SJSA1 (cell line): ENCODE data around the gene LZTS2. TPM values are rescaled to one million over a fixed set of nuclear protein-coding genes. Genes with fewer than 3 reads are reported as not detected.
"Not testable (repeated sequence)": the region's sequence is repeated elsewhere in the genome, so short reads cannot be mapped to it uniquely, and the experiment has no call there.

ENCODE experiments used
- DNase-seq, 2 experiments: peaks; one replicate each; pipeline ENCODE4 v3.0.0-alpha.2; 2015 to 2020; ENCODE audit warnings: low spot score in 2 of 2, low read depth in 1 of 2
- H3K27ac ChIP-seq: fragments of 250-450 bp; sonication (Bioruptor Pico); 2 replicates; pipeline ENCODE4 v1.5.1; 2020; ENCODE audit warnings: mild to moderate bottlenecking, moderate library complexity
- H3K27me3 ChIP-seq: fragments of 250-450 bp; sonication (Bioruptor Pico); replicated peaks from 2 replicates; pipeline ENCODE4 v1.5.1; 2020; ENCODE audit warnings: mild to moderate bottlenecking, moderate library complexity
- H3K36me3 ChIP-seq: fragments of 250-450 bp; sonication (Bioruptor Pico); 2 replicates; pipeline ENCODE4 v1.5.1; 2020; ENCODE audit warnings: mild to moderate bottlenecking
- H3K4me1 ChIP-seq: fragments of 250-450 bp; sonication (Bioruptor Pico); replicated peaks from 2 replicates; pipeline ENCODE4 v1.6.1; 2021; ENCODE audit warnings: mild to moderate bottlenecking
- H3K4me3 ChIP-seq: fragments of 250-450 bp; sonication (Bioruptor Pico); 2 replicates; pipeline ENCODE4 v1.5.1; 2020; ENCODE audit warnings: mild to moderate bottlenecking
- H3K9me3 ChIP-seq: fragments of 250-450 bp; sonication (Bioruptor Pico); replicated peaks from 2 replicates; pipeline ENCODE4 v1.5.1; 2020; ENCODE audit warnings: mild to moderate bottlenecking
- total RNA-seq: library from RNA; depleted of rRNA; stranded (reverse); fragments of >200 nt; shearing (Covaris generic); gene quantifications from 2 replicates; pipeline ENCODE4 v1.2.3, GENCODE V29; 2014

LZTS2 gene
- total RNA-seq, 1 experiment from 2014 or later, result 70.0 TPM

DNA sequence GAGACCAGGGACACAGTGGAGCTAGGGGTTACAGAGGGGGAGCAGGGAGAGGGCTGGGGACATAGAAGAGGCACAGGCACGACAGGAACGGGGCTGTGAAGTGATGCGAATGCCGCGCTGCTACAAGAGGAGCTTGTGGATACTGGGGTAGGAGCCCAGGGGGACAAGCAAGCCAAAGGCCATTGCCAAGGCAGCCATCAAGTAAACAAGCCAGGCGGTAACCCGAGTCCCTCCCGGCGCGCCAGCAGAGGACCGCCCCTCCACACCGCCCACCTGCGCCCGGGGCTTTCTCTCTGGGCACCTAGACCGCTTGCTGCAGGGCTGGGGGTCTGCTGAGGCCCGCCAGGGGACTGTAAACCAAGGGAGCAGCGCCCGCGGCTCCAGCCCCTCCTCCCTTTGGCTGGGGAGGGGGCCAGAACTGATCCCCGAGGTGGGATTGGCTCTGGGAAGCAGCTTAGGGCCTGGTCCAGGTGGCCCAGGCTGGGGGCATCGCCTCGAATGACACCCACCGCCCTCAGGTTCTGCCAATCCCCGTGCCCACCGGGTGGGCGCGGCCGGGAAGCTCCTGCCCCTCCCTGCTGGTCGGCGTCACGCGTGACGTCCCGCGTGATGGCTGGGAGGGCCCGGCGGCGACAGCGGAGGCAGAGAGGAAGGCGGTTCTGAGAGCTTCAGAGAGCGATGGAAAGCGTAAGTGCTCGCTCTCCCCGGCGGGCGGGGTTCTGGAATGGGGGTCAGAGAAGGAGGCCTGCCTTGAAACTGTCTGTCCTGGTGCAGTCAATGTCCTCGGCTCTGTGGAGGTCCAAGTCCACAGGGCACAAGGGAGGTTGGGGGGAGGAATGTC is 32.4 kb downstream of the LZTS2 start:
- H3K9me3 ChIP-seq, result no peaks in the 10 kb centered on the region
- peak in 1 of 2 experiments; percentile 74 for DNase-seq

DNA sequence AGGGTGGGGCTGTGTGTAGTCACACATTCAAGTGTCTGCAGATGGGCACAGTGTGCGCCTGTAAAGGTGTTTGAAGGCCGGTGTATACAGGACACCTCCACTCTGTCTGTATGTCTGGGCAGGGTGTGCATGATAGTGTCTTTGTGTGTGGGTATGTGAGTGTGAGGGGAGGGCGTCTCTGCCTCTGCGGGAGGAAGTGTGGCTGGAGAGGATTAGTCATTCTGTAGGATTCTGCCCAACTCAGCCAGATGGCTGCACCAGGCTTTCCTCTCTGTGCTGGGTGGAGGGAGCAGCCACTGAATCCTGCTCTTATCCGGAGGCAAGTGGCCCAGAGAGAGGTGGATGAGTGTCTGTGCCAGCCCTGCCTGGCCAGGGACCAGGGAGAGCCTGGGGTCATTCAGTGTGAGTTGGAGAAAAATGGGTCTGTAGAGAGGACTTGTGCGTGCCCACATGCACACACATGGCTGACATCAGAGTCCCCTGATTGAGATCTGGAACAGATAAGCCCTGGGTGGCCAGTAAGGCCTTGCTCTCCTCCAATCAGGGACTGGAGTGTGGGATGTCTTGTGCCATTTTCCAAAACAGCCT is 33.1 kb downstream of the LZTS2 start:
- H3K36me3 ChIP-seq, result peaks cover 31% of the 10 kb centered on the region
- H3K4me1 ChIP-seq, result peaks cover 34% of the 10 kb centered on the region
- no peaks in the 10 kb centered on the region for H3K9me3 ChIP-seq
- H3K4me3 ChIP-seq, result peak overlapping the region; percentile 51
- peak overlapping the region; percentile 87 for H3K27ac ChIP-seq
- H3K27me3 ChIP-seq, result no peaks in the 10 kb centered on the region
- DNase-seq, result peak; percentile 89 to 92

More for the DNA sequence above, 32.4 kb downstream of the LZTS2 start:
- Histone ChIP-seq H3K4me3 (peak overlapping the region; percentile 51), H3K27me3 (no peaks in the 10 kb centered on the region), H3K4me1 (peaks cover 34% of the 10 kb centered on the region), H3K27ac (peak overlapping the region; percentile 87), H3K36me3 (peaks cover 24% of the 10 kb centered on the region)

DNA sequence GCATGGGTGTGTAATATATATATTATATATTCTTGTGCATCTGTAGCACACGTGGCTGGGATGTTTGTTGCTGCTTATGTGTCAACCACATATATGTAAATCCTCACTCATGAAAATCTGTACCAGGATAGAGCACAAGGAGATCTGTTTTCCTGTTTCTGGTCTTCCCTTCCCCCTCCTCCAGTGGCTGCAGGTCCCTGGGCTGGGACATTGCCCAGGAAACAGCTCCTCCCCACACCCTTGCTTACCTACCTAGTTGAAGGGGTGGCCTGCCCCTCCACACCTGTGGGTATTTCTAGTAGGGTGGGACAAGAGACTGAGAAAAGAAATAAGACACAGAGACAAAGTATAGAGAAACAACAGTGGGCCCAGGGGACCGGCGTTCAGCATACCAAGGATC is 33.7 kb downstream of the LZTS2 start:
- H3K36me3 ChIP-seq, result peaks cover 37% of the 10 kb centered on the region
- no peaks in the 10 kb centered on the region for H3K9me3 ChIP-seq
- peak overlapping the region; percentile 51 for H3K4me3 ChIP-seq
- no peaks in the 10 kb centered on the region for H3K27me3 ChIP-seq
- DNase-seq, result no peak
- peak overlapping the region; percentile 87 for H3K27ac ChIP-seq
- H3K4me1 ChIP-seq, result peaks cover 34% of the 10 kb centered on the region

DNA sequence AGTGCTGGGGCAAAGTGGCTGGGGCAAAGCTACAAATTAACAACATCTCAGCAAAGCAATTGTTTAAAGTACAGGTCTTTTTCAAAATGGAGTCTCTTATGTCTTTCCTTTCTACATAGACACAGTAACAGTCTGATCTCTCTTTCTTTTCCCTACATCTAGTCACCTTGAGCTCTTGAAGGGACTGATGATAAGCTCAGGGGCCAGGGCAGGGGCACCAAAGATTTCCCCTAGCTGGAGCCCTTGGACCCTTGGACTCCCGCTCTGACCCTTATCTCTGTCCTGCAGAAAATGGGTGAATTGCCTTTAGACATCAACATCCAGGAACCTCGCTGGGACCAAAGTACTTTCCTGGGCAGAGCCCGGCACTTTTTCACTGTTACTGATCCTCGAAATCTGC is 34.8 kb downstream of the LZTS2 start:
- not testable (repeated sequence) for DNase-seq, H3K27ac ChIP-seq, H3K27me3 ChIP-seq, H3K9me3 ChIP-seq, H3K4me3 ChIP-seq
- peaks cover 45% of the 10 kb centered on the region for H3K36me3 ChIP-seq
- peaks cover 33% of the 10 kb centered on the region for H3K4me1 ChIP-seq

DNA sequence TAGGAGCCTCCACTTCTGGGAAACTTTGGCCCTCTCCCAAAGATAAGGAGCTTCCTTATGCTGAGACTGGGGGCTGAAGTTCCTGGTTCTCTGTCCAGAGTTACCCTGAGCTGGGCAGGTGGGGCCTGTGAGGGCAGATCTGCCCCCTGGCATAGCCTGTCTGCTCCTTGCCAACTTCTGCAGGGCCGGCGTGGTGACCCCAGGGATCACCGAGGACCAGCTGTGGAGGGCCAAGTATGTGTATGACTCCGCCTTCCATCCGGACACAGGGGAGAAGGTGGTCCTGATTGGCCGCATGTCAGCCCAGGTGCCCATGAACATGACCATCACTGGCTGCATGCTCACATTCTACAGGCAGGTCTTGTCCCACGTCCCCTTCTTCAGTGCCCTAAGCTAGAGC is 35.7 kb downstream of the LZTS2 start:
- H3K27ac ChIP-seq, result no peak overlapping the region
- no peaks in the 10 kb centered on the region for H3K27me3 ChIP-seq
- peaks cover 29% of the 10 kb centered on the region for H3K4me1 ChIP-seq
- no peaks in the 10 kb centered on the region for H3K9me3 ChIP-seq
- peaks cover 51% of the 10 kb centered on the region for H3K36me3 ChIP-seq
- no peak for DNase-seq
- H3K4me3 ChIP-seq, result no peak overlapping the region

DNA sequence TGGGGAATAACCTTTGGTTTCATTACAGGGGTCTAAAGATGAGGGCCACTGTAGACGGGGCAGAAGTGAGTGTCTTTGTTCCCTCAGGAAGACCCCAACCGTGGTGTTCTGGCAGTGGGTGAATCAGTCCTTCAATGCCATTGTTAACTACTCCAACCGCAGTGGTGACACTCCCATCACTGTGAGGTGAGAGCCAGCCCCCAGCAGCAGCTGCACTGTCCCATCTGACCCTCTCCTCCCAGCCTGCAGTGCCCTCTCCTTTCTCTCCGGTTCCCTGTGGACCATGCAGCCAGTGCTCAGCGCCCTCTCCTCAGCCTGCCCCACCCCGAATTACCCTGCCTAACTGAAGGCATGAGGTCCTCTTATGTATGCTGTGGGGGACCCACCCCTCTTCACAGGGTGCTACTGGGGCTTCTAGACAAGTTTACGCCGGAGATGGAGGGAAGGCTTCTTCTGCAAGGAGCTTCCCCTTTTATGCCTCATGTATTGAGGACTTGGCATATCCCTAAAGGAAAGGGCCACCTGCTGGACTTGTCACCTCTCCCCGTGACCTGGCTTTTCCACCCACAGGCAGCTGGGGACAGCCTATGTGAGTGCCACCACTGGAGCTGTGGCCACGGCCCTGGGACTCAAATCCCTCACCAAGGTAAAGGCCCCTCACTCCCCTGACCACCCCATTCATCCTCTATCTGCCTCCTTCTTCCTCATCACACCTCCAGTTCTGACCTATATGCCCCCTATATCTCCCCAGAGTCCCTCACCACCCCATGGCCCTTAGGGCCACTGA is 36.5 kb downstream of the LZTS2 start:
- H3K27ac ChIP-seq, result no peak overlapping the region

DNA sequence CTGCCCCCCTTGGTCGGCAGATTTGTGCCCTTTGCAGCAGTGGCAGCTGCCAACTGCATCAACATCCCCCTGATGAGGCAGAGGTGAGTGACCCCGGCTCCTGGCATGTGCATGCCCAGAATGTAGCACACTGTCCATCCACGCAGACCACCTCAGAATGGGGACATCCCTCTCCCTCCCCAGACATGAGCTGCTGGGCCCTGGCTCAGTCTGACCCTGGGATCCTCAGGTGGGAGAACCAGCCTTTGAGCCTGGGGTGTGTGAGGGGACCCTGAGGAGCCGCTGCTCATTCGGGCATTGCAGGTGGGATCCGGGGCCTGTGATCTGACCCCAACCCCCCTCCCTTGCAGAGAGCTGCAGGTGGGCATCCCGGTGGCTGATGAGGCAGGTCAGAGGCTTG is 37.1 kb downstream of the LZTS2 start:
- Histone ChIP-seq H3K36me3 (peaks cover 51% of the 10 kb centered on the region), H3K27ac (no peak overlapping the region), H3K27me3 (no peaks in the 10 kb centered on the region), H3K4me3 (no peak overlapping the region), H3K4me1 (peaks cover 23% of the 10 kb centered on the region), H3K9me3 (no peaks in the 10 kb centered on the region)
- no peak for DNase-seq

More for the DNA sequence above, 36.5 kb downstream of the LZTS2 start:
- Histone ChIP-seq H3K27me3 (no peaks in the 10 kb centered on the region), H3K9me3 (no peaks in the 10 kb centered on the region), H3K4me3 (no peak overlapping the region), H3K36me3 (peaks cover 51% of the 10 kb centered on the region), H3K4me1 (peaks cover 28% of the 10 kb centered on the region)
- DNase-seq, result no peak

DNA sequence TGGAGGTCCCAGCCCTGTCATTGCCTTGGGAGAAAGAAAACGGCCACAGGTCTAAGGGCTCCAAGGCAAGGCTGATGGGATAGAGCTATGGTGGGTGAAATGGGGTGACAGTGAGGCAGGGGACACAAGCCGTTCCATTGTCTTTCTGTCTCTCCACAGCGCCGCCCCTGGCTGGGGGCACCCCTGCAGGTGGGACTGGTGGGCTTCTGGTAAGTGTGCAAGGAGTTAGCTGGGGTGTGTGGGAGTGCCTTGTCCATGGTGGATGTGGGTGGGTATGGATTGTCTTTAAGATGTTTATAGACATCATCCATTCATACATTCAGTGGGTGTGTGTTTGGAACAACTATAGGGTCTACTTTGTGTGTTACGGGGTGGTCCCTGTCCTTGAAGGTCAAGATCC is 38.9 kb downstream of the LZTS2 start:
- peaks cover 16% of the 10 kb centered on the region for H3K4me1 ChIP-seq
- H3K27ac ChIP-seq, result no peak overlapping the region
- no peaks in the 10 kb centered on the region for H3K27me3 ChIP-seq
- DNase-seq, result no peak
- H3K9me3 ChIP-seq, result no peaks in the 10 kb centered on the region
- H3K36me3 ChIP-seq, result peaks cover 51% of the 10 kb centered on the region
- H3K4me3 ChIP-seq, result no peak overlapping the region

DNA sequence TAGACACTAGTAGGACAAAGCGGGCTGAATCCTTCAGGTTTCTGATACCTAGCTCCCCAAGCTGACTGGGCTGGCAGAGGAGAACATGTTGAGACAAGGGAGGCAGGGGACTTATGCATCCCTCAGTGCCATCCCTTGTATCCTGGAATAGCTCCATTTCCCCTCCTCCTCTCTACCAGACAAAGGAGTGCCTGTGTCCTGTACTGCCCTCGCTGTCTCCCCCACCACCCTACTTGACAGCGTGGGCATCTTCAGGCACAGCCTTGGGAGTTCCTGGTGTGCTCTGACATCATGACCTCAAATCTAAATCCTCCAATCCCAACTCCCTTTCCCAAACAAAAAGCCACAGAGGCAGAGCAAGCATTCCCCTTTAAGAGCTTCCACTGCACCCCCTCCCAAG is 40.5 kb downstream of the LZTS2 start:
- Histone ChIP-seq H3K27me3 (no peaks in the 10 kb centered on the region), H3K4me3 (no peak overlapping the region), H3K27ac (no peak overlapping the region), H3K4me1 (peaks cover 17% of the 10 kb centered on the region), H3K36me3 (peaks cover 46% of the 10 kb centered on the region), H3K9me3 (no peaks in the 10 kb centered on the region)
- no peak for DNase-seq

DNA sequence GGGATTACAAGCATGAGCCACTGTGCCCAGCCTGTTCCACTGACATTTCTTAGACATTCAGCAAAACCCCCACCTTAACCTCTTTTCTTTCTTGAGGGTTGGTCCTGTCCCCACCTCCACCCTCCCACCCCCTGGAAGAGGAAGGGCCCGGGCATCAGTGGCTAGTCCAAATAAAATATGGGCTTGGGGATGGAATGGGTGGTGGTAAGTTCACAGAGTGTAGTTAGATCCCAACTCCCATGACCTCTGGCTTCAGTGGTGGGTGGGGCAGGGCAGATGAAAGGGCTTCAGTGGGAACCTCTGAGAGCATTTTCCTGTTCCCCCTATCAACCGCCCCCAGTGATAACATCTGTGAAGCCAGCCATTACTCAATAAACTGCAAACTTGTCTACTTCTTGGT is 41.2 kb downstream of the LZTS2 start:
- Histone ChIP-seq H3K36me3 (peaks cover 38% of the 10 kb centered on the region), H3K4me3 (no peak overlapping the region), H3K9me3 (no peaks in the 10 kb centered on the region), H3K27ac (no peak overlapping the region), H3K27me3 (no peaks in the 10 kb centered on the region), H3K4me1 (peaks cover 17% of the 10 kb centered on the region)
- no peak for DNase-seq

DNA sequence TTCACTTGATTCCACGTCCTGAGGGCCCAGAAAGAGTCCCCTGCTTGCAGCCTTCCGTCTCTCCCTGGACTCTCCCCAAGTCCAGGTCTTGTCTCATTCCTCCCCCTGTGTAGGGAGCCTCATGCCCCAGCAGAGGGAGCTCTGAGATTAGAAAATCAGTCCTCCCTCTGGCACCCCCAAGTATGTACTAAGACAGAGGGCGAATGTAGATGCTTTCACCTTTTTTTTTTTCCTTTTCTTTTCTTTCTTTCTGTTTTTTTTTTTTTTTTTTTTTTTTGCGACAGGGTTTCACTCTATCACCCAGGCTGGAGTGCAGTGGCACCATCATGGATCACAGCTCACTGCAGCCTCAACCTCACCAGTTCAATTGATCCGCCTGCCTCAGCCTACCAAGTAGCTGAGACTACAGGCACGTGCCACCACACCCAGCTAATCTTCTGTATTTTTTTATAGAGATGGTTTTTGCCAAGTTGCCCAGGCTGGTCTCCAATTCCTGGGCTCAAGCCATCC is 41.7 kb downstream of the LZTS2 start:
- H3K4me1 ChIP-seq, result peaks cover 17% of the 10 kb centered on the region
- H3K9me3 ChIP-seq, result no peaks in the 10 kb centered on the region
- H3K27me3 ChIP-seq, result no peaks in the 10 kb centered on the region
- peaks cover 34% of the 10 kb centered on the region for H3K36me3 ChIP-seq
- peak; percentile 81 to 82 for DNase-seq
- no peak overlapping the region for H3K27ac ChIP-seq
- H3K4me3 ChIP-seq, result no peak overlapping the region

DNA sequence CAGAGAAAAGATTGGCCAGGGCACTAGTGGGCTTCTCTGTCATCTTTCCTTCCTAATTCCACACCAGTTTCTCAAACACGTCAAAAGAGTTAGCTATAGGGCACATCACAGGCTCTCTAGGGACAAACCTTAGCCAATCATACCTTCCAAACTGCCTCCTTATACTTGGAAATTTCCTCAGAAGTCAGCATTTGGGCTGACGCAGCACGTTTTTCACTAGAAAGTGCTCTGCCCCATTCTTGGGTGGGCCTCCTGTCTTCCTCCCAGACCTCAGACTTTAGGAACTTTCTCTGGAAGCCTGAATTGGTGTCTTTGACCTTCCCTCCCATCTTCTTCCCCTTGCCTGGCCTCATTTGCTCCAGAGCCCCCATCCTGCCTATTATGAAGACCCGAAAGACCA is 42.5 kb downstream of the LZTS2 start:
- DNase-seq, result no peak
- H3K36me3 ChIP-seq, result peaks cover 26% of the 10 kb centered on the region
- peak overlapping the region; percentile 76 for H3K27ac ChIP-seq
- H3K9me3 ChIP-seq, result no peaks in the 10 kb centered on the region
- H3K4me3 ChIP-seq, result peak overlapping the region; percentile 40
- H3K4me1 ChIP-seq, result peaks cover 17% of the 10 kb centered on the region
- no peaks in the 10 kb centered on the region for H3K27me3 ChIP-seq

DNA sequence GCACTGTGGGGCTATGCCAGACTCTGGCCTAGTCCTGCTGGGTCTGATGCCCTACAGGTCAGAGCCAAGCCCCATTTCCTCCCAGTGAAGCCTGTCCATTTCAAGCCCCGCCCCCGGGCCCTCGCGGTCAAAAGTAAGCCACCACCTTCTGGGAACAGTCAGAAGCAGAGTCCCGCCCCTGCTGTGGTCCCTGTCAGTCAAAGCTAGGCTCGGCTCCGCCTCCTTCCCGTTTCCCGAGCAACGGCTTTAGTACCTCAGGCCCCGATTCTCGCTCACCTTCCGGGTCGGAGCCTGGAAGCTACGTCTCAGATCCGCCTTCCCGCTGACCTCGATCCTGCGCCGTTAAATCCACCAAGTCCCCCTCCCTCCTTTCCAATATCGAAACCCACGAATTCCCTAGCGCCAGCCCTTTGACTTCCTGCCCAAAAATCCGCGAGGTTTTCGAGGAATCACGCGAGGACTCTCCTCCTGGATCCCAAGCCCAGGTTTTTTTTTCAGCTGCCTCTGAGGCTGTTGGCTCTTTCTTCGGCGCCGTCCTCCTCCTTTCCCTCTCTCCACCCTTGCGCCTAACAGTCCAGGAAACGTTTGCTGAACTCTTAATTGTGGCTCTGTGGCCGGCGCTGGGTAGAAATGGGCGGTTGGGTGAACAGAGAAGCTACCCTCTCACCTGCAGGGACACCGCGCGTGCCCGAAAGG is 43.2 kb downstream of the LZTS2 start:
- Histone ChIP-seq H3K4me3 (peak overlapping the region; percentile 40), H3K9me3 (no peaks in the 10 kb centered on the region), H3K4me1 (peaks cover 17% of the 10 kb centered on the region), H3K27ac (peak overlapping the region; percentile 76), H3K27me3 (no peaks in the 10 kb centered on the region), H3K36me3 (peaks cover 19% of the 10 kb centered on the region)
- peak; percentile 97 to 98 for DNase-seq
